GM18861 (cell line): ENCODE measurements around the gene GDPD3.

ENCODE experiments used
- ATAC-seq: cut with Tn5 transposase; IDR thresholded peaks from one replicate; pipeline ENCODE4 v1.9.1; 2021; ENCODE audit not compliant: unreplicated experiment

The GDPD3 gene

DNA sequence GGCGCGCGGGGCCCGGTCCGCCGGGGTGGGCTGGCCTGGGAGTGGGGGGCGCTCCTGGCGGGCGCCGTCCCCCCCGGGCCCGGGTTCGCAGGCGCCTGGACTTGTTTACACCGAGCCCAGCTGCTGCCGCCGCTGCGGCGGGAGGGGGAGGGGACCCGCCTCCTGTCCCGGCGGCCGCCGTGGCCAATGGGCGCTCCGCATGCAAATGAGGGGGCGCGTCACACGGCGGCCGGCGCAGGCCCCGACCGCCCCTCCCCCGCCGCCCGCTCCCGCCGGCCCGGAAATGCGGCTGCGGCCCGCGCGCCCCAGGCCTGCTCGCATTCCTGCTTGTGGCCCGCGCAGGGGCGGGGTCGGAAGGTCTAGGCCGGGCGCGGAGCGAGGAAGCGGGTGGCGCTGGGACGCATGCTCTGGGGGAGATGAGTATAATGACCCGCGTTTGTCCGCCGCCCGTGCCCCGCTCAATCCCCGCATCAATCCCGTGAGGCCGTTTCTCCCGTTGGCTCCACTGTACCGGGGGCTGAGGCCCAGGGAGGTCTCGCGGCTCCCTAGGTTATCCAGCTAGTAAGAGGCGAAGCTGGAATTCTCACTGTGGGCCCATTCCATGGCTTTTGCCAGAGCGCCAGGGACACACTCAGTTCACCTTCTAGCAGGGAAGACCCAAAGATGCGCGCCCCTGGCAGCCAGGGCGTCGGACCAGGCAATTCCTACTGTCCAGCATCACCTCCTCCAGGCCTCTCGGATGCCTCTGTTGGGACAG lies 17.1 kb downstream of the GDPD3 start, which contains the start of gene YPEL3:
Gene YPEL3 (minus strand): TSS at position 109 of the 757 bp plus-strand sequence. CDS start 731 bp downstream, outside the sequence.
- ATAC-seq = peak; percentile 33

DNA sequence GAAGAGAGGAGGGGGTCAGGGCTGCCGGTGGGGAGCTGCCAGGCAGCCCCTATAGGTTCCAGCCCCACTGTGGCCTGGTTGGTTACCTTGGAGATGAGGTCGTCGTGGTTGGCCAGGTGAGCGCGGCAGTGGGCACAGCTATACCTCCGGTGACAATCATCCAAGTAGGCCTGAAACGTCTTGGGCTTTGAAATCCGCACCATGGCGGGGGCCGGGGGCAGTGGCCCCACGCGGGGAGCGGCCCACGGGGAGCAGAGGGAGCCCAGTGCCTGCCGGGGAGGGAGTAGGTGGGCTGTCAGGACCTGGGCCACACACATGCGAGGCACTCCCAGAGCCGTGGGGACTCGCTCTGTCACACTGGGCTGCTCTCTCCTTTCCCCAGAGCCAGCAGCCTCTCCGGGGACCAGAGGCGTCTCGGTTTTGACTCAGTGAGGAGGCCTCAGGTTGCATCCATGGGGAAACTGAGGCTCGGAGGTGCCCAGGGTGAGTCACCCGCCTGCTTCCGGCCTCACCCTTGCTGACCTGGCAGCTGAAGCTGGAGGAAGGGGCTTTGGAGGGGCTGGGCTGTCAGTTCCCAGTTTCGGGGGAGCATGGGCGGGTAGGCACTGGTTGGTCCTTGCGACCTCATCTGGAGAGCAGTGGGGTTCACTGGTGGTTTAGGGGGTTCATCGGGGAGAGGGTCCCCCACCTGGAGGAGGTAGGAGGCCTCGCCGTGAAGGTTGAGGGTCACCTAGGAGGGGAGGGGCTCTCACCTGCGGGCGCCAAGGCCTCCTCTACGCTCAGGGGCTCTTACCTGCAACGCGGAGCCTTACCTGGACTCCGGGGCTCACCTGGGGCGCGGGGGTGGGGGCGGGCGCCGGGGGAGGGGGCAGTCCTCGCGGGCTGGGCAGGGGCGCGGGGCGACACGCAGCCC lies 17.9 kb downstream of the GDPD3 start:
- ATAC-seq = no peak

- no peak for ATAC-seq
Observed at GRCh38 chr16:30094541-30095165, 18.7 kb downstream of the GDPD3 start.

DNA sequence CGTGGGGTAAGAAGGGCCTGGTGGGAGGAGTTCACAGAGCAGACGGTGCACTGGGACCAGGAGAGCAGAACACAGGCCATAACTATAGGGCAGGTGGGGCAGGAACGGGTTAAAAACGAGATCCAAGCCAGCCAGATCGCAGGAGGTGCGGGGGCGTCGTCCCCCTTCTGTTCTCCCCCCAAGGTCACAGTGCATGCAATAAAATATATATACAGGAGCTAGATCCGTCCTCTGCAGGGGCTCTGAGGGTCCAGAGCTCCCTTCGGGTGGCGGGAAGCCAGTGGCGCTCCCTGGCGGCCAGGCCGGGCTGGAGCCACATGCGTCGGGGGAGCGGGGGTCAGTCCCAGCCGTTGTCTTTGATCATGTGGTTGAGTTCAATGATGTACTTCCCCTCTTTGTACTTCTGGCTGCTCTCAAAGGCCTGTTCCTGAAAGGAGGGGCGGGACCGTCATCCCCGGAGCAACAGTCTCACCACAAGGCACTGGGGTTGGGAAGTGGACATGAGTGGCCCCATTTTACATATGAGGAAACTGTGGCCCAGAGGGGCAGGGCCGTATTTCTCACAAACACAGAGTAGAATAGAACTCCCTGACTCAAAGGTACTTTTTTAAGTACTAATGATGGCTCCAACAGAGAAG lies 20.8 kb downstream of the GDPD3 start:
- ATAC-seq = peak; percentile 28

DNA sequence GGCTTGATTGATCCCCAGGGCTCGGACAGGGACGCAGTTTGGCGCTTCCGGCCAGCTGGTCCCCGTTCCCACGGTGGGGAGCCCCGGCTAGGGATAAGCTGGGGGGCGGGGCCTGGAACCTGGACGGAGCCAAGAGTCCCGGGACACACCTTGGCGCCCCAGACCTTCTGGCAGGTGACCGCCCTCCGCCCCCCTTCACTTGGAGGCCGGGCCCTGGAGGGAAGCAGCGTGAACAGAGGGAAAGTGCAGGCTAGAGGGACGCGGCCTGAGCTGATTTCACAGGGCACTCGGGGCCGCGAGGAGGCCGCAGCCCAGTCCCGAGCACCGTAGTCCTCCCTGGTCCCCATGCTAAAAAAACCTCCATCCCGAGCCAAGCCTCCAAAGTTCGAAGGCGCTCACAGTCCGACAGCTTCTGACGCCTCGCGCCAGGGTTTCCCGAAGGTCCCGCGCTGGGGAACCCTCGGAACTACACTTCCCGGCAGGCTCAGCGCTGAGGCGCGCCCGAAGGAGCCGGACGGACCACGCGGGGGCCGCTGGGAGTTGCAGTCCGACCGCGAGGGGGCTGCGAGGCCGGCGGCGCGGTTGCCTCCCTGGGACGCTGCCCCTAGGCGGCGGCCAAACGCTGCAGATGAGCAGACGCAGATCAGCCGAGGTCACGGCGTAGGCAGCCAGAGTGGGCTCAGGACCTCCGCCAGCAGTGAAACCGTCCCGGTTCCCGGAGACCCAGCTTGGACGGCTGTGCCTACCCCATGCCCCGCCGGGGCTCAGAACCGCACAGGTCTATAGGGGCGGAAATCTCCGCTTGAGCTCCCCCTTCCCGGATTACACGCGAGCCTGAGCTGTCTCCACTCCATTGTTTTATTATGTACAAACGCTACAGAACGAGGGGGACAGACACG lies 21.6 kb downstream of the GDPD3 start, which contains the start of gene TBX6:
Gene TBX6 (minus strand): TSS at position 451 of the 899 bp plus-strand sequence. CDS start 731 bp downstream, outside the sequence.
- peak; percentile 48 for ATAC-seq

DNA sequence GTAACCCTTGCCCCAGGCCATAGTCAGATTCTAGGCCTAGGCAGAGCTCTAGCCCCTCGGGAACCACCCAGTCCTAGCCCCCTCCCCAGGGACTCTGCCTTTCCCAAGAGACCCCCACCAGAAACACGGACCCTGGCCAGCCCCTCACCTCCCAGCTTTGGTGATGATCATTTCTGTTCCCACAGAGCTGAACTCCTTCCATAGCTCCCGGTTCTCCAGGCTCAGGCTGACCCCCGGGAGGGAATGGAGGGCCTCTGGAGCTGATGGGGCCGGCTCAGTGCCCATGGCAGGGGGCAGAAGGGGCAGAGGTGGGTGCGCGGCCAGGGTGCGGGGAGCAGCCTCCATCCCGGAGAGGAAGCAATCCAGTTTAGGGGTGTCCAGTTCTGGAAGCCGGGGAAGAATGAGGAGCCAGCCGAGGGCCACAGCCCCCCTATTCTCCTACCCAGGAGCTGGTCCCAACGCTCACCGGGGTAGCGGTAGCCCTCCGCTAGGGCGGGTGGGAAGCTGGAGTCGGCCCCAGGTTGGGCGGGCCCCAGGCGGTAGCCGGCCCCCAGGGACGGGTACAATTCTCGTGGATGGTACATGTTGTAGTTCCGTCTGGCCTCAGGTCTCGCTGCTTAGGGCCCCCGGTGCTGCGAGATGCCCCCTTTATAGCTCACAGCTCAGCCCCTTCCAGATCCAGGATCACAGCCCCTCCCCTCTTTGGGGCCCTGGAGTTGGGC lies 22.6 kb downstream of the GDPD3 start:
- ATAC-seq = no peak

DNA sequence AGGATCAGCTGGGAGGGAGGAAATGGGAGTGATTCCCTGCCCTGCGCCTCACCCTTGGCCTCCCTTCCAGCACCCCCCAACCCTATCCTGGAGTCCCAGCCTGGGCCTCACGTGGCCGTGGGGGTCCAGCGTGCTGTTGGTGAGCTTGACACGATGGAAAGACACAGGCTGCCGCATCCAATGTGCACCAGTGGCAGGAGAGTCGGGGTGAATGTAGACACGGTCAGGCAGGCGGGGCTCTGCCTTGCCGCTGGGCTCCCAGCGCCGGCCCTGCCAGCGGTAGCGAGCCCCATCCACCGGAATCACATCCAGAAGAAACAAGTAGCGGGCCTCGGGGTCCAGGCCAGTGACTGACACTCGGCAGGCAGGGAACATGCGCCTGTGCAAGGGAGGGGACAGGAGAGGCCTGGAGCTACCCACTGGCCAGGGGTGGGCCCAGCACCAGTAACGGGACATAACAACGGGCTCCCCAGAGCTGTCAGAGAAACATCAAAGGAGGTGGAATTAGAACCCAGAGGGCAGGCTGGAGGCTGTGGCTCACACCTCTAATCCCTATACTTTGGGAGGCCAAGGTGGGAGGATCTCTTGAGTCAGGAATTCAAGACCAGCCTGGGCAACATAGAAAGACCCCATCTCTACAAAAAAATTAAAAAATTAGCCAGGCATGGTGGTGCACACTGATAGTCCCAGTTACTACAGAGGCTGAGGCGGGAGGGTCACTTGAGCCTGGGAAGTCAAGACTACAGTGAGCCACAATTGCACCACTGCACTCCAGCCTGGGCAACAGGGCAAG lies 24.3 kb downstream of the GDPD3 start:
- no peak for ATAC-seq

DNA sequence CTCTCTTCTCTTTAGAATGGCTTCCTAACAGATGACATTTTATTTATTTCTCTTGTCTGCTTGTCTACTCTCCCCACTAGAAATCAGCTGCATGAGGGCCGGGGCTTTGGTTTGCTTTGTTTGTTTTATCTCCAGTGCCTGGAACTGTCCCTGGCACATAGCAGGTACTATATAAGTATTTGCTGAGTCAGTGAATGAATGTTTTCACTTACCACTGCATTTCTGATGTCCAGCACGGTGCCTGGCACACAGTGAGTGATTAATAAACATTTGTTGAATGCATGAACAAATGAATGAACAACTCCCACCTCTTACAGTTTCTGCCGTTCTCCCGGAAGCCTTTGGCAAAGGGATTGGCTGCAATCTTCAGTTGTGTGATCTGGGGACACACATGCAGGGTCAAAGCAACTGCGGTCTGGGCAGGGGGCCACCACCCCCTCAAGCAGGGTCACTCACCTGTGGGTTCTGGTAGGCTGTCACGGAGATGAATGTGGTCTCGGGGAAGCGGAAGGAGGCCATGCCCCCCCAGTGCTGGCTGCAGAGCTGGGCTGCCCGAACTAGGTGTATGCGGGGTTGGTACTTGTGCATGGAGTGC lies 25.0 kb downstream of the GDPD3 start:
- ATAC-seq = no peak

- ATAC-seq = no peak
Observed at GRCh38 chr16:30087181-30087898, 26.0 kb downstream of the GDPD3 start.

GRCh38 chr16:30086291-30087140 lies 26.8 kb downstream of the GDPD3 start:
- ATAC-seq = no peak

DNA sequence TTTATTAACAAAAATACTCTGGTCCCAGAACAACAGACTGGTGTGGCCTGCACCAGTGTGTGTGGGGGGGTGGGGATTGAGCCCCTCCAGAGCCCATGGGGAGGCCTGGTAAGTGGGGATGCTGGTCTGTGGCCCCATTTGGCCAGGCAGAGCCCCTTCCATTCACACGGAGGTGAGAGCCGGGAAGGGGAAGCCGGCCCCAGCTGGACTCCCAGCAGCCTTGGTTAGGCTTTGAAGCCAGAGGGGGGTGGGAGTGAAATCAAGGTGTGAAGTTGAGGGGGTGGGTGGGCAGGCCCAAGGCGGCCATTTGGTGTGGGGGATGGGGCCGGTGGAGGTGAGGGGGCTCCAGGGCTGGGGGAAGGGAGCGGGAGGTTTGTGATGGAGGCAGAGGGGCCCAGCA lies 27.5 kb downstream of the GDPD3 start:
- no peak for ATAC-seq

- no peak for ATAC-seq
Observed at GRCh38 chr16:30085247-30085646, 28.1 kb downstream of the GDPD3 start.

DNA sequence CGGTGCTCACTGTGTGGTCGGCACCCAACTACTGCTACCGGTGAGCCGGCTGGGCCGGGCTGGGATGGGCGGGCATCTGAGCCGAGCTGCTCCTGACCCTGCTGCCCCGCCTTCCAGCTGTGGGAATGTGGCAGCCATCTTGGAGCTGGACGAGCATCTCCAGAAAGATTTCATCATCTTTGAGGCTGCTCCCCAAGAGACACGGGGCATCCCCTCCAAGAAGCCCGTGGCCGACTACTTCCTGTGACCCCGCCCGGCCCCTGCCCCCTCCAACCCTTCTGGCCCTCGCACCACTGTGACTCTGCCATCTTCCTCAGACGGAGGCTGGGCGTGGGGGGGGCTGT lies 28.5 kb downstream of the GDPD3 start:
- ATAC-seq = no peak

DNA sequence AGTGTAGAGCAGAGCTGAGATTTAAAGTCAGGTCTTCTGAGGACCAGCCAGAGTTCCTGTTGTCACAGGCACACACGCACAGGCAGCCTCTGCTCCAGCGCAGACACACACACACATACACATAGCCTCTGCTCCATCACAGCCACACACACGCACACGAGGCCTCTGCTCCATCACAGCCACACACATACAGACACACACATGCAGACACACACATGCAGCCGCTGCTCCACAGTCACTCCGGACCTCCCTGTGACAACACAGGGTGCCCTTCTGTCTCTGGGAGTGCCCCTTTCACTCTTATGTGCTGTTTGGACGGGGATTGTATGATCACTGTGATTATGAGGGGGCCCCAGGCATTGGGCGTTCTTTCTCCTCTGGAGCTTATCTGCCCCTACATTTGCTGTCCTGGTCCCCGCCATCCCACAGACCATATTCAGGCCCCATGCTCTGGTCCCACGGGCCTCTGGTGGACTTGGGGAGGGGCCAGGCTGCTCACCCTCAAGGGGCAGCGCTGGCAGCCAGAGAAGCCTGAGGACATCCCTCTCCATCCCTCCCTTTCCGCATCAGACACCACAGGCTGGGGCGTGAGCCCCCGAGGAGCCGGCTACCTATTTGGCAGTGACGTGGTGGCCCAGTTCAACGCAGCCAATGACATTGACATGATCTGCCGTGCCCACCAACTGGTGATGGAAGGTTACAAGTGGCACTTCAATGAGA lies 29.1 kb downstream of the GDPD3 start:
- no peak for ATAC-seq

DNA sequence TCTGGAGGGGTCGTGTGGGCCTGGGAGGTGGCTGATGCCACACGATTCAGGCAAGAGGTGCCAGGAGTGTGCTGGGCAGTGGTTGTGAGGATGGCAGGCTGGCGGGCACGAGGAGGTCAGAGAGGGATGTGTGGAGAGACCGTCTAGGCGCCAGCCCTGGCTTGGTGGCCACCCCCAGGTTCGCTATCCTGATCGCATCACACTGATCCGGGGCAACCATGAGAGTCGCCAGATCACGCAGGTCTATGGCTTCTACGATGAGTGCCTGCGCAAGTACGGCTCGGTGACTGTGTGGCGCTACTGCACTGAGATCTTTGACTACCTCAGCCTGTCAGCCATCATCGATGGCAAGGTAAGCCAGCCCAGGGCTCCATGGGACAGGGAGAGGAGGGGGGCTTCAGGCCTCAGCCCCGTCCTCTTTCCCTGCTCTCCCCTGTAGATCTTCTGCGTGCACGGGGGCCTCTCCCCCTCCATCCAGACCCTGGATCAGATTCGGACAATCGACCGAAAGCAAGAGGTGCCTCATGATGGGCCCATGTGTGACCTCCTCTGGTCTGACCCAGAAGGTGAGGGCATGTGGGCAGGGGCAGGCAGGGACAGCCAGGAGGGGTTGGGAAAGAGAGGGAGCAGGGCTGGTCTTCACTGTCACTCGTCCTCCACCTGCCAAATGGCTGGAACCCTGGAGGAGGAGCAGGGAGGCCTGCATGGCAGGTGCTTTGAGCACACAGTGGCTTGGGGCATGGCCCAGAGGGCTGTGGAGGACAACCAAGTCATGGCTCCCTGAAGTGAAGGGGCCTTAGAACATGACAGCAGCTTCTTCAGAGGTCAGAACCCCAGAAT lies 29.9 kb downstream of the GDPD3 start:
- no peak for ATAC-seq
